ENCODE measurements around the gene PTOV1.
"Not testable (repeated sequence)": the region's sequence is repeated elsewhere in the genome, so short reads cannot be mapped to it uniquely, and the experiment has no call there.

The PTOV1 gene

DNA sequence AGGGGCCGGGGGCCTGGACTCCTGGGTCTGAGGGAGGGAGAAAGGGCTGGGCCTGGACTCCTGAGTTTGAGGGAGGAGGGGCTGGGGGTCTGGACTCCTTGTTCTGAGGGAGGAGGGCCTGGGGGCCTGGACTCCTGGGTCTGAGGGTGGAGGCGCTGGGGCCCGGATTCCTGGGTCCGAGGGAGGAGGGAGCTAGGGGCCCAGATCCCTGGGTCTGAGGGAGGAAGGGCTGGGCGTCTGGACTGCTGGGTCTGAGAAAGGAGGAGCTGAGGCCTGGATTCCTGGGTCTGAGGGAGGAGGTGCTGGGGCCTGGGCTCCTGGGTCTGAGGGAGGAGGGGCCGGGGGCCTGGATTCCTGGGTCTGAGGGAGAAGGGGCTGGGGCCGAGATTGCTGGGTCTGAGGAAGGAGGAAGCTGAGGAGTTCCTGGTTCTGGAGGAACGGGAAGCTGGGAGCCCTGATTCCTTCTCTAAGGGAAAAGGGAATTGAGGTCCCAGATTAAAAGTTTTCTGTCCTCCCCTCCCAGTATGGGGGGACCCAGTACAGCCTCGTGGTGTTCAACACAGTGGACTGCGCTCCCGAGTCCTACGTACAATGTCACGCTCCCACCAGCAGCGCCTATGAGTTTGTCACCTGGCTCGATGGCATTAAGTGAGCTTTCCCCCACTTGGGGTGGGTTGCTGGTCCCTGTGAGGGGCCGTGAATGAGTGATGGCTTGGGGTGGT, 32.1 kb upstream of the PTOV1 start:
- FAIRE-seq = no peak

DNA sequence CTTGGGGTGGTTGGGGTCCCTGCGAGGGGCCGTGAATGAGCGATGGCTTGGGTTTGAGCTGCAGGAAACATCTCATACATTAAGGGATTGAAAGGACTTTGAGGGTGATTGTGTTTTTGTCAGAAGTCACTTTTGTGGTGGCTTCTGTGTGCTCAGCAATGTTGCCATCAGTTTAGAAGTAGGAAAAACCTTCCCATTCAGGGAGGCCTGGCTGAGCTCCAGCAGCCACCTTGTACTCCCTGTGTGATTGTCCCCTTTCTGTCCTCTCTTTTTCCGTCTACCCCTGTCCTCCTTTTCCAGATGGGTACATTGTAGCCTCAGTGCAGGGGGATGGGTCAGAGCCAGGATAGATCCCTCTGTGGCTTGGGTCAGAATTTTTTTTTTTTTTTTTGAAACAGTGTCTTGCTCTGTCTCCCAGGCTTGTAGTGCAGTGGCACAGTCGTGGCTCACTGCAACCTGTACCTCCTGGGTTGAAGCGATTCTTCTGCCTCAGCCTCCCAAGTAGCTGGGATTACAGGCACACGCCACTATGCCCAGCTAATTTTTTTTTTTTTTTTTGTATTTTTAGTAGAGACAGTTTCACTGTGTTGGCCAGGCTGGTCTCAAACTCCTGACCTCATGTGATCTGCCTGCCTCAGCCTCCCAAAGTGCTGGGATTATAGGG, 31.4 kb upstream of the PTOV1 start:
- FAIRE-seq = not testable (repeated sequence)

DNA sequence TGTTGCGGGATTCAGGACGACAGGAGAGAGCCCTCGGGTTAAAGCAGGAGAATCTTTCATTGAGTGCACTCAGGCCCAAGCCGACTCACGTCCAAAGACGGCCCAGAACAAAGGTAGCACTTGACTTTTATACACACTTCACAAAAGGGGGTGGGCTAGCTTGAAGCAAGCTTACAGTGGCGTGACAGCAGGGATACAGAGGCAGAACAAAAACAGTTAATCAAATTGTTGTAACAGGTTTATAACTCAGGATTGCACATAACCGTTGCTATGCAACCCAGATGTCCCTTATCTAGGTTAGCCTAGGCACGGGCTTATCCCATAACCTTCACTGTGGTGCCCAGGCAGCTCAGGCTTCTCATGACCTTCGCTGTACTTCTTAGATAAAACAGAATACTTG, 30.8 kb upstream of the PTOV1 start:
- FAIRE-seq = no peak

GRCh38 chr19:49823472-49823871, 27.5 kb upstream of the PTOV1 start:
- FAIRE-seq = no peak

DNA sequence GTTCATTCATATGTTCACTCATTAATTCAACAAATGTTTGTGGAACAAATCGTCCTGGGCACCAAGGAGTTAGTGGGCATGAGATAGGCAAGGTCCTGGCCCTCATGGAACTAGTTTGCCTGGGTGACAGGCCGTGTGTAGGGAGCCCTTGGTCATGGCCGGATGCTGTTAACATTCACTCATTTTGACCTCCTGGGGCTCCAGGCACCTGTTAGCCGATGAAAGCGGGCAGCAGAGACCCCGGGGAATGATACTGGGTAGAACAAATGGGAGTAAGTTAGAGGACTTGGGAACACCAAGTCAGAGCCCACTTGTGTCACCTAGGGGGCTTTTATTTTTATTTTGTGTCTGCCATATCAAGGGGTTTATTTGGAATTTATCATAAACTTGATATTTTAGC, 26.3 kb upstream of the PTOV1 start:
- FAIRE-seq = no peak

DNA sequence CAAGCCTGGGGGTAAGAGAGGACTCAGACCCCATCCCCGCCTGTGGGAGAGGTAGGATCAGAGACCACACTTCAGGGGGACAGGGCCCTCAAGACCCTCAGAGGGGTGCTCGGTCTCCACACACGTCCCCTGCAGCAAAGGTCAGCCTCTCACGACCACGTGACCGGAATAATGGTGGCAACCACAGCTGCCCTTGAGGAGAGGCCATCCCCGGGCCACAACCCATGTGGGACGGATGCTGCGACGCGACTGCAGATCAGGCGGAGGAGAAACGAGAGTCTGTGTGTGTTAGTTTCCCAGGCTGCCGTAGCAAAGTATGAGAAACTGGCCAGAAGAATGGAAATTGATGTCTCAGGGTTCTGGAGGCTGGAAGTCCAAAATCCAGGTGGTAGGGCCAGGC, 23.9 kb upstream of the PTOV1 start:
- no peak for FAIRE-seq

DNA sequence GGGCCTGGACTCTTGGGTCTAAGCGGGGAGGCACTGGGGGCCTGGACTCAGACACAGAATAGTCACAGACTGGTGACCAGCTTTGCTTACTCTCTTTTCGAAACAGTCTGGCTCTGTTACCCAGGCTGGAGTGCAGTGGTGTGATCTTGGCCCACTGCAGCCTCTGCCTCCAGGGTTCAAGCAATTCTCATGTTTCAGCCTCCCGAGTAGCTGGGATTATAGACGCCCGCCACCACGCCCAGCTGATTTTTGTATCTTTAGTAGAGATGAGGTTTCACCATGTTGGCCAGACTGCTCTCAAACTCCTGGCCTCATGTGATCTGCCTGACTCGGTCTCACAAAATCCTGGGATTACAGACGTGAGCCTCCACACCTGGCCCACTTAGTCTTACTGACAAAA, 21.8 kb upstream of the PTOV1 start:
- no peak for FAIRE-seq

DNA sequence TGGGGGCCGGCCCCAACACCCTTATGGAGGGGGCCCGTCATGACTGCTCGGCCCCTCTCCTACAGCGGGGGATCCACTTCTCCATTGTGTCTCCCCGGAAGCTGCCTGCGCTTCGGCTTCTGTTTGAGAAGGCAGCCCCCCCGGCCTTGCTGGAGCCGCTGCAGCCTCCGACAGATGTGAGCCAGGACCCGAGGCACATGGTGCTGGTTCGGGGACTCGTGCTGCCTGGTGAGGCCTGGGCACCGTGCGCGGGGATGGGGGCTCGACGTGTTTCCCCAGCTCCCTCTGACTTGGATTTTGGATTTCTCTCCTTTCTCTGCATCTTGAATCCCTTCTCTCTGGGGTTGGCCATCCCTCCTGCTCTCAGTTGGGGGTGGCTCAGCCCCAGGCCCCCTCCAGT, 21.2 kb upstream of the PTOV1 start:
- no peak for FAIRE-seq

- FAIRE-seq = no peak
Observed at GRCh38 chr19:49830766-49831165, 20.2 kb upstream of the PTOV1 start.

DNA sequence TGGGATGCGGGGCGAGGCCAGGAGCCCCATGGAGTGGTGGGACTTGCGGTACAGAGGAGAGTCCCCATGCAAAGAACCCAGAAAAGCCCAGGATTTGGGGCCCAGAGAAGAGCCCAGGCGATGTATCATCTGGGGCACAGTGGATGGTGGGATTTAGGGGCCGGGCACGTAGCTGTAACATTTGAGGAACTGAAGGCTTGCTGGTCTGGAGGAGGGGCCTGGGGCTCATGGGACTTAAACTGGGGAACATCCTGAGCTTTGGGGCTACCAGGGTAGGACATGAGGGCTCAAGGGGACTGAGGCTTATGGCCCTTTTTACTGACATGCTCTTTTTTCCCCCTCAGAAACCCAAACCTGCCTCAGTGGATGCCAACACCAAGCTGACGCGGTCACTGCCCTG, 19.4 kb upstream of the PTOV1 start:
- FAIRE-seq = no peak

DNA sequence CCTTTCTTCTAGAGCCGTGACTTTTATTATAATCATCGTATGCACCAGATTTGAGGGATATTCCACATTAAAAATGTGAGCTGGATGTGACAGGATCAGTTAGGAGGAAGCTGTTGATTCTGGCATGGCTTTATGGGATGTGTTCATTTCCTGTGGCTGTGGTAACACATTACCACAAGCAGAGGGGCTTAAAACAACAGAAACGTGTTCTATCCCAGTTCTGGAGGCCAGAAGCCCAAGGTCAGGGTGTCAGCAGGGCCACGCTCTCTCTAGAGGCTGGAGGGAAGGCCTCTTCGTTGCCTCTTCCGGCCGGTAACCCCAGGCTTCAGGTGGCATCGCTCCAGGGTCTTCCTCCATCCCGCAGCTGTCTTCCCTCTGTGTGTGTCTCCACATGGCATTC, 18.4 kb upstream of the PTOV1 start:
- no peak for FAIRE-seq

DNA sequence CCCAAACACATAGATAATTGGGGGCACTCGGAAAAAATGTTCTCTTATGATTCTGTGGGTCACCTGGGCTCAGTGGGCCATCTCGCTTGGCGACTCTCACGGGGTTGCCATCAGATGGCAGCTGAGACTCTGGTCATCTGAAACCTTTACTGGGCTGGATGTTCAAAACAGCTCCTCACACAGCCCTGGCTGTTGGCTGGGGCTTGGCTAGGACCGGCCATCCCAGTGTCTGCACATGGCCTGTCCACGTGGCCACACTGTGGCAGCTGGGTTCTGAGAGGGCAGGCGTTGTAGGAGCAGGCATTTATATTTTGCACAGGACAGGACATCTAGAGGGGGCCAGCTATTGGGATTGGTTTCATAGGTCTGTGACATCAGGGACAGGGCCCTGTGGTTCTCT, 17.4 kb upstream of the PTOV1 start:
- FAIRE-seq = no peak

GRCh38 chr19:49835562-49835961, 15.4 kb upstream of the PTOV1 start:
- FAIRE-seq = no peak

GRCh38 chr19:49836176-49837008, 14.6 kb upstream of the PTOV1 start:
- FAIRE-seq = no peak

- FAIRE-seq = no peak
Observed at GRCh38 chr19:49837009-49837310, 14.0 kb upstream of the PTOV1 start.

GRCh38 chr19:49837425-49837824, 13.5 kb upstream of the PTOV1 start:
- no peak for FAIRE-seq

- no peak for FAIRE-seq
Observed at GRCh38 chr19:49838885-49839588, 11.9 kb upstream of the PTOV1 start.

DNA sequence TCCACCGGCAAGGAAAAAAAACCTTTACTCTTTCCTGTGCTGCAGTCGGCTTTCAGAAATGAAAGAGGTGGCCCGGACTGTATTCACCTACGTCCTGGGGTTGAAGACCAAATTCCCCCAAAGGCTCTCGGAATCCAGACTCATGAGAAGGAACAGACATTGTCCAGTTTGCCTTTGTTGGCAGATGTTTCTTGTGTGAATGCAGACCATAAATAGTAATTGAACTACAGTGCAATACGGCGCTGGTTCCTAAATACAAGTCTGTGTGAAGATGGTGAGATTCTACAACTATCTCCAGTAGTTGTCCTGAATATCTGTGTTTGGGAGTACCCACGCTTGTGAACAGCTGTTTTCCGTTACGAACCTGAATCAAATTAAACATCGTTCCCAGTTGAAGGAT, 11.2 kb upstream of the PTOV1 start:
- FAIRE-seq = no peak

DNA sequence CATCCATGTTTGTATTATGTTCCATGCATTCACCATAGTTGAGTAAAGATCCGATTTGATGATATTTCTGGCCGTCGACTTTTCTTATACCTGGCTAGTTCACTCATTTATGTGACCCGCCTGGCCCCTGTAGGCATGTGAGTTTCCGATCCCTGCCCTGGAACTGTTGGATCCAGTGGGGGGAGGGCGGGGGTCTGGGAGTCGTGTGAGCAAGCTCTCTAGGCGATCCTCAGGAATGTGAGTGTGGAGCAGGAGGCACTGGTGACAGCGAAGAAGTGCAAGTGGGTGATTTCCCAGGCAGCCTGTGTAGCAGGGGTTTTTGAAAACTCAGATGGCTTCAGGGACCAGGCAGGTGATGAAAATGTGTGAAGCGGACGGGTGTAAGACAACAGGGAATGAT, 10.6 kb upstream of the PTOV1 start:
- no peak for FAIRE-seq

- no peak for FAIRE-seq
Observed at GRCh38 chr19:49840736-49841249, 10.2 kb upstream of the PTOV1 start.

GRCh38 chr19:49843265-49843664, 7.7 kb upstream of the PTOV1 start:
- no peak for FAIRE-seq

DNA sequence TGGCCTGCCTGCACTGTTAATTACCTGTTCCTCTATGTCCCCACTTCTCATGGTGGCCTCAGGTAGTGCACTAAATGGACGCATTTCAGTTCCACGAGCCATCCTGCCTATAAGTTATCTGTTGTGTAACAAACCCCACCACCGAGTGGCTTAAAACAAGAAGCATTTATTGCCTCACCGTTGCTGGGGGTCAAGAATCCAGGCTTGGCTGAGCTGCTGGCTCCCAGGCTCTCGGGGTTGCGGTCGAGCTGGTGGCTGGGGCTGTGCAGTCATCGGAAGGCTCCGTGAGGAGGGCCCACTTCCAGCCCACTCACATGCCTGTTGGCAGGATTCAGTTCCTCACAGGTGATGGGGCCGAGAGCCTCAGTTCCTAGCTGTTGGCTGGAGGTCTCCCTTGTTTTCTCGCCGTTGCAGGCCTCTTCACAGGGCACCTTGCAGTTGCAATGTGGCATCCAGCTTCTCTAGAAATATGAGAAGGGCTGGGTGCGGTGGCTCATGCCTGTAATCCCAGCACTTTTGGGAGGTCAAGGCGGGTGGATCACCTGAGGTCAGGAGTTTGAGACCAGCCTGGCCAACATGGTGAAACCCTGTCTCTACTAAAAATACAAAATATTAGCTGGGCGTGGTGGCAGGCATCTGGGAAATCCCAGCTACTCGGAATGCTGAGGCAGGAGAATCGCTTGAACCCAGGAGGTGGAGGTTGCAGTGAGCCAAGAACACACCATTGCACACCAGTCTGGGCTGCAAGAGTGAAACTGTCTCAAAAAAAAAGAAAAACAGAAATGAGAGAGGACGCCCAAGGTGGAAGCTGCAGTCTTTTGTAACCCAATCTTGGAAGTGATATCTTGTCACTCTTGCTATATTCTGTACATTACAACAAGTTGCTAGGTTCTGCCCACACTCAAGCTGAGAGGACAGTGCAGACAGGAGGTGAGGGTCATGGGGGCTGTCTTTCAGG, 6.5 kb upstream of the PTOV1 start:
- FAIRE-seq = no peak

Measured in endometrium (tissue), 2 donors.